LNCAP (cell line): ENCODE measurements around the gene GRM4.

ENCODE experiments used
- TF ChIP-seq, protein P1 (sequence below): fragments of 450-650 bp; IDR thresholded peaks from 2 replicates; pipeline ENCODE4 v1.5.1; 2017; ENCODE audit warnings: mild to moderate bottlenecking

Gene GRM4

DNA sequence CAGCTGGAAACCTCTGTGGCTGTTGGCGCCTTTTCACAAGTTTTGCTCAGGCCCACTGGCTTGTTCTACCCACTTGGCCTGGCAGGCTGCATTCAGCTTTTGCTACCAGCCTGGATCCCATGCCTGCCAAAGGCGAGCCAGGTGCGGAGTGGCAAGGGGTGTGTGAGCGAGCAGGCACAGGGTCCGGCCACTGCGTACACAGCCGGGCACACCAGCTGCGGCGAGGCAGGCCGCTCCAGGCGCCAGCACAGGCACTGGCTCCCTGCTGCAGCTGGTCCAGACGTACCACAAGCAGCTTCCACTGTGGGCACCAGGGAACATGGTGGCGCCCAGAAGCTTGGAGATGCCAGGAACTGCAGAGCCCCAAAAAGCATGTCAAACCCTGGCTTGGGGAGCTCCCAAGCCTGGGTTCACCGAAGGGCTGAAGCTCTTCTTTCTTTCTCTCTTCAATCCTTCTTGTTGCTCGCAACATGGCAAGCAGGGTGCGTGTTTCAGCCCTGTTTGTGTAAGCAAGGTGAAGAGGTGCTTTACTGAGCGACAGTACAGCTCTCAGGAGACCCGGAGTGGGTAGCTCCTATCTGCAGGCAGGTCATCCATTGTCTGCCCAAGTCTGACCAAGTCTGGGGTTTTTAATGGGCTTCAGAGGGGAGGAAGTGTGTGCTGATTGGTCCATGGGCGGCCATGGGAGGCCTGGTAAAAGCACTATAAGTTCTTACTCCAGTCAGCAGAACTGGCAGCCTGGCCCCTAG, 32.6 kb upstream of the GRM4 start:
- TF ChIP-seq, protein P1, sequence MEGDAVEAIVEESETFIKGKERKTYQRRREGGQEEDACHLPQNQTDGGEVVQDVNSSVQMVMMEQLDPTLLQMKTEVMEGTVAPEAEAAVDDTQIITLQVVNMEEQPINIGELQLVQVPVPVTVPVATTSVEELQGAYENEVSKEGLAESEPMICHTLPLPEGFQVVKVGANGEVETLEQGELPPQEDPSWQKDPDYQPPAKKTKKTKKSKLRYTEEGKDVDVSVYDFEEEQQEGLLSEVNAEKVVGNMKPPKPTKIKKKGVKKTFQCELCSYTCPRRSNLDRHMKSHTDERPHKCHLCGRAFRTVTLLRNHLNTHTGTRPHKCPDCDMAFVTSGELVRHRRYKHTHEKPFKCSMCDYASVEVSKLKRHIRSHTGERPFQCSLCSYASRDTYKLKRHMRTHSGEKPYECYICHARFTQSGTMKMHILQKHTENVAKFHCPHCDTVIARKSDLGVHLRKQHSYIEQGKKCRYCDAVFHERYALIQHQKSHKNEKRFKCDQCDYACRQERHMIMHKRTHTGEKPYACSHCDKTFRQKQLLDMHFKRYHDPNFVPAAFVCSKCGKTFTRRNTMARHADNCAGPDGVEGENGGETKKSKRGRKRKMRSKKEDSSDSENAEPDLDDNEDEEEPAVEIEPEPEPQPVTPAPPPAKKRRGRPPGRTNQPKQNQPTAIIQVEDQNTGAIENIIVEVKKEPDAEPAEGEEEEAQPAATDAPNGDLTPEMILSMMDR: no peak

DNA sequence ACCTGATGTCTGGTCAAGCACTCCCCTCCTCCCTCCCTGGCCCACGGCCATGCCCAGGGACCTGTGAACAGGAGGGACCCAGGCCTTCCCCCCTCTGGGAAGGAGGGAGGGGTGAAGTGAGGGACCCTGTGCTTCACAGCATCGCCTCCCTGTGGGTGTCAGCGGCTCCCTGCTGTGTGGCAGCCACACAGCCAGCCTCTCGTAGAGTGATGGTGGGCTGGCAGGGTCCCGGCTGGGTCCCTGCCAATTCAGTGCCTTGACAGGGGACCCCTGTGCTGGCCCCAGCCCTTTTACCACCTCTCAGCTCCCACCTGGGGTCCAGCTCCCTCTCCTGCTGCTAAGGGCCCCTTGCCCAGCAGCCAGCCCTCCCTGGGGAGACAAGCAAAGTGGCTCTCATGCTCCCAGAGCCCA, 31.3 kb upstream of the GRM4 start:
- TF ChIP-seq, protein P1: no peak

DNA sequence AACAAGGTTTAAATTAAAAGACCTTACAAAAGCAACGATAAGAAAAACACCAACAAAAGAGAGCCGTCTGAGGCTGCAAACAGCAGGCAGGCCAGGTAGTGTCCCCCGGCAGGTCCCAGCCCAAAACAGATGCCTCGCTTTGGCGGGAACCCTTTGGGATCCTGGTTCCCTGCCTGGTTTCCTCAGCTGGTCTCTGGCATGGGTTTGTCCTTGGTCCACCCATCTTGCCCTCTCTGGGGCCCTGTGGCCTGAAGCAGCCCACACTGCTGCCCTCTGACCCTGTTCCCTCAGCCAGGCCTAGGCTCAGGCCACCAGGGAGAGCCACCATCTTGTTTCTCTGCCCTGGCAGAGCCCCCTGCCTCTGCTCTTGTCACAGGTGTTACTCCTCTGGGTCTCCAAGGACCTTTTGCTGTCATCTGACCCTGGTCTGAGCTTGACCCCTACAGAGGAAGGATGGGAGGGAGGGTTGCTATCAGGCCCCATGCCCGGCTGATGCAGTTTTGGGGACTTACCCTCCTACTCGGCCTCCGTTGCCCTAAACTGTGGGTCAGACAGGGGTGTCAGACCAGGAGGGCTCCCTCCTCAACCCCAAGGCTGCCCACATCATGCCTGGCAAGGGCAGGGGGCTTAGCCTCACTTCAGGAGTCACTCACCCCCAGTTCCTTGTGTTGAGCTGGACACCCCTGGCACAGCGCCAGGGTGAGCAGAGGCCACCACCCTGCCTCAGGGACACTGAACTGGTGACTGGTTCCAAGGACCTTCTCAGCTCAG, 30.6 kb upstream of the GRM4 start:
- TF ChIP-seq, protein P1: no peak

DNA sequence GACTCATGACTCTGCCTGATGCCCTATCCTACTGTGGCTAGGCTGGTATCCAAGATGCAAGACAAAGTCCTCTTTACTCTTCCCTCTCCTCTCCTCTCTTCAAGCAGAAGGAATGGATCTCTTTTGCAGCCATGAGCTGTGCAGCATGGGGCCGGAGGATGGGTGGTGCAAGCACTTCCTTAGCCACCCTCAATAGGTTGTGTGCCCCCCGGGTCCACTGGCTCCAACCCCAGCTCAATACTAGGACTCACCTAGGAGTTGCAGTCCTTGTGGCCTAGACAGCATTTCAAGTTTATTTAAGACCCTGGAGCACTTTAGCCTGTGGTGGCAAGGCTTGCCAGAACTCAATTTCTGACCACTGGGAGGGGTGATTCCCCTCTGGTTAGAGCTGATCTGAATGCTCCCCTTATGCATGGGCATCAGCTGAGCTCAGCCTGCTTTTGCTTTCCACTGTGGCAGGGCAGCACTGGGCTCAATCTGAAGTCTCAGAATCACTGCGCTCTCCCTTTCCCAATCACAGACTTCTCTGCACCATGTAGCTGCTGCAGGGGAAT, 29.0 kb upstream of the GRM4 start:
- TF ChIP-seq, protein P1: no peak

DNA sequence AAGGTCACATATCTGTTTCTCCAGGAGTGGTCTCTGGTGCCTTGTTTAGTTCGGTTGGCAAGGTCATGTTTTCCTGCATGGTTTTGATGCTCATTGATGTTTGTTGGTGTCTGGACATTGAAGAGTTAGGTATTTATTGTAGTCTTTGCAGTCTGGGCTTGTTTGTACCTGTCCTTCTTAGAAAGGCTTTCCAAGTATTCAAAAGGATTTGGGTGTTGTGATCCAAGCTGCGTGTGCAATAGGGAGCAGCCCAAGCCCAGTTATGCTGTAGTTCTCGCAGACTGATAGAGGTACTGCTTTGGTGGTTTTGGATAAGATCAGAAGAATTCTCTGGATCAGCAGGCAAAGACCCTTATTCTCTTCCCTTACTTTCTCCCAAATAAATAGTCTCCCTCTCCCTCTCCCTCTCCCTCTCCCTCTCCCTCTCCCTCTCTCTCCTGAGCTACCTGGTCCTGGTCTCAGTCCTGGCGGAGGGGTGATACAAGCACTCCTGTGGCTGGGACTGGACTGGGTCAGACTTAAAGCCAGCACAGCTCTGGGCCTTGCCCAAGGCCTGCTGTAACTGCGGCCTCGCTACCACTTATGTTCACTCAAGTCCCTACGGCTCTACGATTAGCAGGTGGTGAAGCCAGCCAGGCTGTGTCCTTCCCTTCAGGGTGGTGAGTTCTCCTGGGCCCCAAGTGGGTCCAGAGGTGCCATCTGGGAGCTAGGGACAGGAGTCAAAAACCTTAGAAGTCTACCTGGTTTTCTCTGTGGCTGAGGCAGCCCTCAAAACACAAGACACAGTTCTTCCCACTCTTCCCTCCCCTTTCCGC, 27.3 kb upstream of the GRM4 start:
- TF ChIP-seq, protein P1: no peak

DNA sequence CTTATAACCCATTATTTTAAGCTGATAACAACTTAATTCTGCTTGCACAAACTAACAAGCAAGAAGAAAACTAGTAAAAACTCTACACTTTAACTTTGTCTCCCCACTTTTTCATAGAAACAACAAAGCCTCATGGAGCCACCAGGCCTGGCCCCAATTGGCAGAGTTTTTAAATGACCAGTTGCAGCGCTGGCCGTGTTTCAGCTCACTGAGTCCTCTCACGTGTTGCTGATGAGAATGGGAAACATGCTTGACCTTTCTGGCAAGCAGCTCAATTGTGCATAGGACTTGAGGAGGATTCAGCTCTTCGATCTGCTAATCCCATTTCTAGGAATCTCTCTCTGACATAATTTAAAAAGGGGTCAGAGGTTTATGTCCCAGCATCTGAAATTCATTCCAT, 24.5 kb upstream of the GRM4 start:
- TF ChIP-seq, protein P1: no peak

DNA sequence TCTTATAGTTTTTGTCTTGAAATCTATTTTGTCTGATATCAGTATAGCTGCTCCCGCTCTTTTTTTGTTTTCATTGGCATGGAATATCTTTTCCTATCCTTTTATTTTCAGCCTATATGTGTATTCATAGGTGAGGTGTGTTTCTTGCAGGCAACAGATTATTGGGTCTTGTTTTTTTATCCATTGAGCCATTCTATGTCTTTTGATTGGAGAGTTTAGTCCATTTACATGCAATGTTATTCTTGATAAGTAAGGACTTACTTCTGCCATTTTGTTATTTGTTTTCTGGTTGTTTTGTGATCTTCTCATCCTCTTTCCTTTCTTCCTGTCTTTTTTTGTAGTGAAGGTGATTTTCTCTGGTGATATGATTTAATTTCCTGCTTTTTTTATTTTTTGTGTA, 24.0 kb upstream of the GRM4 start:
- TF ChIP-seq, protein P1: no peak
